Activated CD8-positive, alpha-beta T cell treated with anti-CD3 and anti-CD28 coated beads, Interleukin-2, amount 10 ng/mL, durations not matched to agents 7 days and 5 days (primary cell): ENCODE measurements around the gene NTRK2. TPM values are rescaled to one million over a fixed set of nuclear protein-coding genes. Genes with fewer than 3 reads are reported as not detected.
"Not testable (repeated sequence)": the region's sequence is repeated elsewhere in the genome, so short reads cannot be mapped to it uniquely, and the experiment has no call there.

Experiments used
- ATAC-seq: fragments of 150-1000 bp; cut with Tn5 transposase; one replicate; pipeline ENCODE4 v1.10.0; 2021; ENCODE audit warnings: moderate library complexity
- CTCF ChIA-PET: fragments of 350-600 bp; sonication (Branson Sonifier 250); formaldehyde crosslinking; loops from one replicate; lab custom pipeline; 2021; ENCODE audit warnings: antibody characterized with exemption; lab: Charles Lee
- POLR2A ChIA-PET: fragments of 350-600 bp; sonication (Branson Sonifier 250); formaldehyde crosslinking; loops from one replicate; lab custom pipeline; 2021; ENCODE audit warnings: antibody characterized with exemption; lab: Charles Lee
- DNase-seq: peaks from one replicate; pipeline ENCODE4 v3.0.0-alpha.2; 2020
- H3K27ac Mint-ChIP-seq: one replicate; pipeline ENCODE4 v1.8.0; 2021; ENCODE audit warnings: mild to moderate bottlenecking, mixed read lengths
- H3K27me3 Mint-ChIP-seq: one replicate; pipeline ENCODE4 v1.8.0; 2021; ENCODE audit warnings: low read depth, mixed read lengths
- H3K36me3 Mint-ChIP-seq: one replicate; pipeline ENCODE4 v1.8.0; 2021; ENCODE audit warnings: low read depth, mixed read lengths
- H3K4me1 Mint-ChIP-seq: one replicate; pipeline ENCODE4 v1.8.0; 2021; ENCODE audit warnings: low read depth, mixed read lengths
- H3K4me3 Mint-ChIP-seq: one replicate; pipeline ENCODE4 v1.8.0; 2021; ENCODE audit warnings: mild to moderate bottlenecking, mixed read lengths
- H3K9me3 Mint-ChIP-seq: one replicate; pipeline ENCODE4 v1.8.0; 2022; ENCODE audit warnings: mixed read lengths; ENCODE audit not compliant: insufficient read depth
- total RNA-seq, 2 experiments: library from RNA; stranded (reverse); gene quantifications; one replicate each; pipeline ENCODE4 v1.2.3, GENCODE V29; 2021

NTRK2 gene
- total RNA-seq, 2 experiments from 2014 or later: 0.05 TPM

GRCh38 chr9:85061969-85062368 is 392.4 kb downstream of the NTRK2 start:
- H3K27me3 Mint-ChIP-seq: no peaks in the 10 kb centered on the region
- CTCF ChIA-PET: no interaction called here
- no peaks in the 10 kb centered on the region for H3K4me1 Mint-ChIP-seq

DNA sequence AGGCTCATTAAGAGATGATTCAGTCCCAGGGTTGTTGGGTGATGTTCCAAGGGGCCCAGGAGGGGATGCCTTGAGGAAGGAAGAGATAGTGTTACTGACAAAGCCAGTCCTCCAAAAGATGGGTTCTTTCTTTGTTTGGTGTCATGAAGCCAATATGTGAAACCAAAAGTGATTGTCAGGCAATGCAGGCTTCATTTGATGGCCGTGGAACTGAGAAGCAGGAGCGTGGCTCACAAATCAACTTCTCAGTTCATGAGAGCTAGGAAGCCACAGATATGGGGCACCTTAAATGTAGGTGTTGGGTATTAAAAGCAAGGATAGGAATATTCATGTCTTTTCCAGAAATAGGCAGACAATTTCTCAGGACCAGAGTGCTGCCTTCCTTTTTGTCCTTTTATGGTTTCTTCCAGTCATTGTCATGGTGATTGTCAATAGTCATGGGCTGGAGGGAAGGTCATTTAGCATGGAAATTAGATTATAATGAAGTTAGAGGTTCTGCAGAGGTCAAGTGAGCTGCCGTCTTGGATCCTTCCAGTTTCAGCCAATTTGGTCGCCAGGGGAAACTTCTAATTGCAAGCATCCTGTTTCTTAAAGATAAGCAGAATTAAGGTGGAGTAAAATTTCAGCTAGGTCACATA is 393.0 kb downstream of the NTRK2 start:
- ChIA-PET CTCF (no interaction called here), POLR2A (no interaction called here)
- H3K4me3 Mint-ChIP-seq: no peak overlapping the region
- ATAC-seq (no peak), DNase-seq (no peak)
- H3K4me1 Mint-ChIP-seq: no peaks in the 10 kb centered on the region
- no peaks in the 10 kb centered on the region for H3K9me3 Mint-ChIP-seq
- H3K27ac Mint-ChIP-seq: no peak overlapping the region
- H3K36me3 Mint-ChIP-seq: no peaks in the 10 kb centered on the region
- H3K27me3 Mint-ChIP-seq: no peaks in the 10 kb centered on the region

More at GRCh38 chr9:85061969-85062368, 392.4 kb downstream of the NTRK2 start:
- H3K36me3 Mint-ChIP-seq: no peaks in the 10 kb centered on the region
- DNase-seq (no peak), ATAC-seq (no peak)
- H3K9me3 Mint-ChIP-seq: no peaks in the 10 kb centered on the region
- POLR2A ChIA-PET: no interaction called here
- no peak overlapping the region for H3K27ac Mint-ChIP-seq
- H3K4me3 Mint-ChIP-seq: no peak overlapping the region

DNA sequence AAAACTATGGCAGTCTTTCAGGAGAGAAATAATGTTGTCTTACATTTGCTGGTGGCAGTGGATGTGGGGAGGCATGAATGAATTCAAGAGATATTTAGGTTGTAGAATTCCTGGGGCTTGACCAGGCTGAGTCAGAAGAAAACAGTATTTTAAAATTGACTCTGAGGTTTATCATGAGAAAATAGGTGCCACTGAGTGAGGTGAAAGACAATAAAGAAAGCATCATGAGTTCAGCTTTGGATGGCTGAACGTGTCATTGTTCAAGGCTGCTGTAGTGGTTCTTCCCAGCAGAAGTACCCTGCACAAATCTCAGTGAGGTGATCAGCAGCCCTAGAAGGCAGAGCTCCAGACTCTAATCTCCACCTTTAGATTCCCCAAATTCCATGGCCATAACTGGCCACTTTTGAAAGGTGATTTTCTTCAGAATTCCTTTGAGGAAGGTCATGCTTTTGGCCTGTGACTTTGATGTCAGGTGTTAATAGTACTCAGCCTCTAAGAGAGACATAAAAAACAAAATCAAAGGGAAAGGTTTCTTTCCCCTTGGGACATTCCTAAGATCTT is 395.4 kb downstream of the NTRK2 start:
- H3K27me3 Mint-ChIP-seq: no peaks in the 10 kb centered on the region
- H3K36me3 Mint-ChIP-seq: no peaks in the 10 kb centered on the region
- H3K4me1 Mint-ChIP-seq: no peaks in the 10 kb centered on the region
- no peak overlapping the region for H3K4me3 Mint-ChIP-seq
- no peak overlapping the region for H3K27ac Mint-ChIP-seq
- CTCF ChIA-PET: no interaction called here
- POLR2A ChIA-PET: no interaction called here
- no peaks in the 10 kb centered on the region for H3K9me3 Mint-ChIP-seq
- DNase-seq (no peak), ATAC-seq (no peak)

- DNase-seq (no peak), ATAC-seq (no peak)
- no peak overlapping the region for H3K4me3 Mint-ChIP-seq
- no peaks in the 10 kb centered on the region for H3K36me3 Mint-ChIP-seq
- ChIA-PET CTCF (no interaction called here), POLR2A (no interaction called here)
- no peak overlapping the region for H3K27ac Mint-ChIP-seq
- no peaks in the 10 kb centered on the region for H3K27me3 Mint-ChIP-seq
- H3K9me3 Mint-ChIP-seq: no peaks in the 10 kb centered on the region
- H3K4me1 Mint-ChIP-seq: no peaks in the 10 kb centered on the region
These were observed 398.3 kb downstream of the NTRK2 start for GRCh38 chr9:85067792-85068191.

GRCh38 chr9:85069421-85069820 is 399.9 kb downstream of the NTRK2 start:
- H3K27ac Mint-ChIP-seq, H3K27me3 Mint-ChIP-seq, DNase-seq, H3K4me1 Mint-ChIP-seq, H3K4me3 Mint-ChIP-seq, H3K36me3 Mint-ChIP-seq, POLR2A ChIA-PET, H3K9me3 Mint-ChIP-seq, ATAC-seq, CTCF ChIA-PET: not testable (repeated sequence)
